C4-2B (cell line): ENCODE measurements around the gene SLC44A5.

Experiments used
- H3K27ac ChIP-seq: fragments of 450-650 bp; 2 replicates; pipeline ENCODE4 v1.5.1; 2017
- CTCF ChIP-seq: fragments of 450-650 bp; conservative IDR thresholded peaks from 2 replicates; pipeline ENCODE4 v1.5.1; 2017; ENCODE audit warnings: mild to moderate bottlenecking
- ZFX ChIP-seq: fragments of 450-650 bp; IDR thresholded peaks from 2 replicates; pipeline ENCODE4 v1.6.1; 2017

The SLC44A5 gene

GRCh38 chr1:75166821-75167220, 444.1 kb downstream of the SLC44A5 start:
- no peak overlapping the region for H3K27ac ChIP-seq

DNA sequence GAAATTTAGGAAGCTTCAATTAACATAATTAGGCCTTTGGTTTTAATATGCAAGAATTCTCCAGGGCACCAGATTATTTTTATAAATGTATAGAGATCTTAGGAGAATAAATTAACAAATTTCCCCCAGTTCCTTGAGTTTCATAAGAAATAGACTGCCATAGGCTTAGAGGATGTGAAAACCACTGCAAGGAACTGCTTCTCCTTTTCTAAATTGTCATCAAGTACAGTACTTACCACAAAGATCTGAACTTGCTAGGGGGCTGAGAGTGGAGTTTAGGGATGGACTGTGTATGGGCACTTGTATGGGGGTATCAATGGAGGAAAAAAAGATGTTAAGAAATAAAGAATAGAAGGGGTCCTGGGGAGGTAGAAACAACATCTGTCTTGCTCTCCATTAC, 445.6 kb downstream of the SLC44A5 start:
- H3K27ac ChIP-seq = no peak overlapping the region
- TF ChIP-seq CTCF (no peak), ZFX (no peak)

More at GRCh38 chr1:75166821-75167220, 444.1 kb downstream of the SLC44A5 start:
- TF ChIP-seq ZFX = no peak
- TF ChIP-seq CTCF = no peak

DNA sequence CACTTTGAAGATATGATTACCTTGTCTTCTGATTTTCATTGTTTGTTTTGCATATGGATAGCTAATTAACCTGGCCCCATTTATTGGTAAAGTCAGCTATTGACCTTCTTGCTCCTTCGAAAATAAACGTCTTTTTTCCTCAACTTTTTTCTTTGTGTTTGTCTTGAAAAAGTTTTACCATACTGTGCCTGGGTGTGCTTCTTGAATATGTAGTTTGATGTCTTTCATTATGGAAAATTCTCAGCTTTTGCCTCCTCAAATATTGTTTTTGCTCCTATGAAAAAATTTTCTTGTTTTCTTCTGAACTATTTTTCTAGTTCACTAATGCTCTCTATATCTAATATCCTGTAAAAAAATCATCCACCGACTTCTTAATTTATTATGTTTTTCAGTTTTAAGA, 451.8 kb downstream of the SLC44A5 start:
- TF ChIP-seq ZFX (no peak), CTCF (no peak)
- no peak overlapping the region for H3K27ac ChIP-seq
